GM18498 (cell line): ENCODE measurements around the gene SESN3.
A peak's percentile ranks its signal among the peaks of the same experiment; 100 is the strongest.
"Not testable (repeated sequence)": the region's sequence is repeated elsewhere in the genome, so short reads cannot be mapped to it uniquely, and the experiment has no call there.

Experiments
- ATAC-seq: cut with Tn5 transposase; IDR thresholded peaks from one replicate; pipeline ENCODE4 v1.9.1; 2021; ENCODE audit warnings: mild to moderate bottlenecking, moderate library complexity; ENCODE audit not compliant: unreplicated experiment

SESN3 gene

GRCh38 chr11:95252586-95252985 is 21.6 kb upstream of the SESN3 start:
- no peak for ATAC-seq

- not testable (repeated sequence) for ATAC-seq
Observed at GRCh38 chr11:95251896-95252295, 20.9 kb upstream of the SESN3 start.

- peak; percentile 83 for ATAC-seq
Observed at GRCh38 chr11:95248666-95249467, 17.9 kb upstream of the SESN3 start.

GRCh38 chr11:95247883-95248282 is 16.9 kb upstream of the SESN3 start:
- no peak for ATAC-seq

GRCh38 chr11:95247127-95247684 is 16.2 kb upstream of the SESN3 start:
- ATAC-seq = no peak

- ATAC-seq = no peak
Observed at GRCh38 chr11:95245581-95245980, 14.6 kb upstream of the SESN3 start.

GRCh38 chr11:95245038-95245437 is 14.0 kb upstream of the SESN3 start:
- ATAC-seq = no peak

GRCh38 chr11:95243673-95244072 is 12.7 kb upstream of the SESN3 start:
- ATAC-seq = no peak

GRCh38 chr11:95242845-95243605 is 12.0 kb upstream of the SESN3 start:
- ATAC-seq = no peak

- ATAC-seq = peak; percentile 55
Observed at GRCh38 chr11:95242091-95242844, 11.3 kb upstream of the SESN3 start.

GRCh38 chr11:95241681-95242081 is 10.7 kb upstream of the SESN3 start:
- ATAC-seq = peak; percentile 64

GRCh38 chr11:95239871-95240649 is 9.1 kb upstream of the SESN3 start:
- no peak for ATAC-seq

GRCh38 chr11:95232666-95233065 is 1.7 kb upstream of the SESN3 start:
- ATAC-seq = no peak

- peak; percentile 27 for ATAC-seq
Observed at GRCh38 chr11:95231881-95232605, 1.0 kb upstream of the SESN3 start.

GRCh38 chr11:95230810-95231126 is 234 bp downstream of the SESN3 start:
- peak; percentile 12 for ATAC-seq

GRCh38 chr11:95229993-95230809 is 801 bp downstream of the SESN3 start:
- no peak for ATAC-seq

- ATAC-seq = no peak
Observed at GRCh38 chr11:95229199-95229992, 1.6 kb downstream of the SESN3 start.

GRCh38 chr11:95228081-95228749 is 2.8 kb downstream of the SESN3 start:
- ATAC-seq = no peak
